ENCODE results near the gene UGT2B7. TPM values are rescaled to one million over a fixed set of nuclear protein-coding genes. Genes with fewer than 3 reads are reported as not detected.

UGT2B7 gene
- total and polyA plus RNA-seq, 9 donors = 0.41 to 28.1 (median 4.8) TPM; not detected in 4

DNA sequence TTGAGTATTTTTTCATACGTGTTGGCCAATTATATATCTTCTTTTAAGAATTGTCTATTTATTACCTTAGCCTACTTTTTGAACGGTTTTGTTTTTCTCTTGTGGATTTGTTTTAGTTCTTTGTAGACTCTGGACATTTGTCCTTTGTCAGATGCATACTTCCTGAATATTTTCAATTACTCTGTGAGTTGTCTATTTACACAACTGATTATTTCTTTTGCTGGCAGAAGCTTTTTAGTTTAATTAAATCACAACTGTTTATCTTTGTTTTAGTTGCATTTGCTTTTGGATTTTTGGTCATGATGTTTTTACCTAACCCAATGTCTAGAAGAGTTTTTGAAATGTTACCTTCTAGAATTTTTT, 19.6 kb downstream of the UGT2B7 start:
- H3K27ac ChIP-seq = no peak overlapping the region
- no peak for DNase-seq
- H3K4me3 ChIP-seq = no peak overlapping the region
- intact Hi-C loops (cut with DNase I) = no loop called here
- no peaks in the 10 kb centered on the region for H3K27me3 ChIP-seq
- no peaks in the 10 kb centered on the region for H3K9me3 ChIP-seq
- no peaks in the 10 kb centered on the region for H3K36me3 ChIP-seq
- 50 to 76% (median 57%) methylated on average over 2 of the region's 2 CpGs for WGBS, 3 donors
- TF ChIP-seq EP300 (IDR thresholded peaks at IDR 0.05) = no peak
- no peak for TF ChIP-seq CTCF (IDR thresholded peaks at IDR 0.05)
- no peak for TF ChIP-seq POLR2A (IDR thresholded peaks at IDR 0.05)
- no peaks in the 10 kb centered on the region for H3K4me1 ChIP-seq (ENCODE audit: insufficient read depth)

- Histone ChIP-seq H3K9me3 (no peaks in the 10 kb centered on the region), H3K27ac (no peak overlapping the region), H3K36me3 (no peaks in the 10 kb centered on the region), H3K4me1 (ENCODE audit: insufficient read depth) (no peaks in the 10 kb centered on the region), H3K4me3 (no peak overlapping the region), H3K27me3 (no peaks in the 10 kb centered on the region)
- WGBS, 3 donors = 51 to 68% (median 58%) methylated on average over 10 of the region's 10 CpGs
- TF ChIP-seq POLR2A (IDR thresholded peaks at IDR 0.05) = no peak
- no peak for TF ChIP-seq EP300 (IDR thresholded peaks at IDR 0.05)
- no peak for TF ChIP-seq CTCF (IDR thresholded peaks at IDR 0.05)
- intact Hi-C loops (cut with DNase I) = no loop called here
- DNase-seq = no peak
Observed at GRCh38 chr4:69116645-69117321, 20.5 kb downstream of the UGT2B7 start.

DNA sequence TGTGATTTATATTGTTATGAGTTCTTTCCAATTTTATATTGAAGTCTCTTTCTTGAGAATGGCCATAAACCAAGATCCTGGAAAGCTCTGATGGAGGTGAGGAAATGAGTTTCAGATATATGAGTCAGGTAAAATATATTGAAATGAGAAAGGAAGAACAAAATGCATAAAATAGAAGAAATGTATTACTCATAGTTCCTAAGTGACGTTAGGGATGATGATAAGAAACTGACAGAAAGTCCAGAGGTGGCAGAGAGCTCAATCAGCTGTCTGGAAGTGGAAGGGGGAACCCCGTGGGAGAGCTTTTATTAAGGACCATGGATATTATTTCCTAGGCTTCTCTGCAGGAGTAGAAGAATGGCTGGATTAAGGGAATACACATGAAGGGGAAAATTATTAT, 24.6 kb downstream of the UGT2B7 start:
- WGBS, 3 donors = 45 to 57% (median 52%) methylated on average over 2 of the region's 2 CpGs
- intact Hi-C loops (cut with DNase I) = no loop called here
- Histone ChIP-seq H3K27ac (no peak overlapping the region), H3K4me3 (no peak overlapping the region), H3K9me3 (no peaks in the 10 kb centered on the region), H3K27me3 (no peaks in the 10 kb centered on the region), H3K4me1 (ENCODE audit: insufficient read depth) (no peaks in the 10 kb centered on the region), H3K36me3 (no peaks in the 10 kb centered on the region)
- no peak for DNase-seq
- TF ChIP-seq POLR2A (IDR thresholded peaks at IDR 0.05) = no peak
- TF ChIP-seq CTCF (IDR thresholded peaks at IDR 0.05) = no peak
- TF ChIP-seq EP300 (IDR thresholded peaks at IDR 0.05) = no peak

GRCh38 chr4:69122476-69122875, 26.2 kb downstream of the UGT2B7 start:
- Histone ChIP-seq H3K36me3 (no peaks in the 10 kb centered on the region), H3K4me1 (ENCODE audit: insufficient read depth) (no peaks in the 10 kb centered on the region), H3K27me3 (no peaks in the 10 kb centered on the region), H3K9me3 (no peaks in the 10 kb centered on the region), H3K27ac (no peak overlapping the region), H3K4me3 (no peak overlapping the region)
- DNase-seq = no peak
- no peak for TF ChIP-seq POLR2A (IDR thresholded peaks at IDR 0.05)
- no peak for TF ChIP-seq EP300 (IDR thresholded peaks at IDR 0.05)
- TF ChIP-seq CTCF (IDR thresholded peaks at IDR 0.05) = no peak
- 60 to 65% (median 63%) methylated on average over 3 of the region's 3 CpGs for WGBS, 3 donors
- intact Hi-C loops (cut with DNase I) = no loop called here

Data from ovary (tissue), 9 donors.